ENCODE results near the gene KCNMA1. TPM values are rescaled to one million over a fixed set of nuclear protein-coding genes. Genes with fewer than 3 reads are reported as not detected.

The KCNMA1 gene
- total RNA-seq, 1 donor from 2014 or later, result 94.3 TPM

- TF ChIP-seq POLR2AphosphoS5 (IDR thresholded peaks at IDR 0.05; ENCODE audit: insufficient read depth in 1 of 2, low read depth in 1 of 2), result no peak
- TF ChIP-seq CTCF (IDR thresholded peaks at IDR 0.05), result no peak
- intact Hi-C loops (cut with DNase I), result no loop called here
- H3K9me3 ChIP-seq, result no peaks in the 10 kb centered on the region
- no peaks in the 10 kb centered on the region for H3K36me3 ChIP-seq
- no peaks in the 10 kb centered on the region for H3K27me3 ChIP-seq
- H3K4me3 ChIP-seq, result no peak overlapping the region
- H3K4me1 ChIP-seq, result no peaks in the 10 kb centered on the region
- DNase-seq (ENCODE audit: extremely low spot score in 2 of 2), result no peak
- H3K27ac ChIP-seq, result no peak overlapping the region
Measured at GRCh38 chr10:77670817-77671443, 33.3 kb upstream of the KCNMA1 start.

GRCh38 chr10:77669892-77670291 is 32.3 kb upstream of the KCNMA1 start:
- Histone ChIP-seq H3K9me3 (no peaks in the 10 kb centered on the region), H3K4me3 (no peak overlapping the region), H3K27ac (no peak overlapping the region), H3K27me3 (no peaks in the 10 kb centered on the region), H3K36me3 (no peaks in the 10 kb centered on the region), H3K4me1 (no peaks in the 10 kb centered on the region)
- no peak for DNase-seq (ENCODE audit: extremely low spot score in 2 of 2)
- intact Hi-C loops (cut with DNase I), result no loop called here
- TF ChIP-seq CTCF (IDR thresholded peaks at IDR 0.05), result no peak

GRCh38 chr10:77667426-77668324 is 30.1 kb upstream of the KCNMA1 start:
- H3K27ac ChIP-seq, result no peak overlapping the region
- intact Hi-C loops (cut with DNase I), result no loop called here
- no peak for TF ChIP-seq POLR2AphosphoS5 (IDR thresholded peaks at IDR 0.05; ENCODE audit: insufficient read depth in 1 of 2, low read depth in 1 of 2)
- no peak for TF ChIP-seq POLR2A (IDR thresholded peaks at IDR 0.05)
- TF ChIP-seq CTCF (IDR thresholded peaks at IDR 0.05), result no peak
- no peaks in the 10 kb centered on the region for H3K36me3 ChIP-seq
- no peak for DNase-seq (ENCODE audit: extremely low spot score in 2 of 2)
- H3K9me3 ChIP-seq, result no peaks in the 10 kb centered on the region
- H3K4me1 ChIP-seq, result no peaks in the 10 kb centered on the region
- no peaks in the 10 kb centered on the region for H3K27me3 ChIP-seq
- no peak overlapping the region for H3K4me3 ChIP-seq

- intact Hi-C loops (cut with DNase I), result no loop called here
- DNase-seq (ENCODE audit: extremely low spot score in 2 of 2), result no peak
- H3K9me3 ChIP-seq, result no peaks in the 10 kb centered on the region
- H3K36me3 ChIP-seq, result no peaks in the 10 kb centered on the region
- H3K27me3 ChIP-seq, result no peaks in the 10 kb centered on the region
- no peak for TF ChIP-seq CTCF (IDR thresholded peaks at IDR 0.05)
- no peak for TF ChIP-seq POLR2A (IDR thresholded peaks at IDR 0.05)
- no peak for TF ChIP-seq POLR2AphosphoS5 (IDR thresholded peaks at IDR 0.05; ENCODE audit: insufficient read depth in 1 of 2, low read depth in 1 of 2)
- H3K27ac ChIP-seq, result no peak overlapping the region
- no peaks in the 10 kb centered on the region for H3K4me1 ChIP-seq
- H3K4me3 ChIP-seq, result no peak overlapping the region
Measured at GRCh38 chr10:77666821-77667220, 29.2 kb upstream of the KCNMA1 start.

GRCh38 chr10:77664696-77665095 is 27.1 kb upstream of the KCNMA1 start:
- TF ChIP-seq POLR2AphosphoS5 (IDR thresholded peaks at IDR 0.05; ENCODE audit: insufficient read depth in 1 of 2, low read depth in 1 of 2) (no peak), POLR2A (IDR thresholded peaks at IDR 0.05) (no peak), CTCF (IDR thresholded peaks at IDR 0.05) (no peak)
- intact Hi-C loops (cut with DNase I), result no loop called here
- Histone ChIP-seq H3K9me3 (no peaks in the 10 kb centered on the region), H3K36me3 (no peaks in the 10 kb centered on the region), H3K27ac (no peak overlapping the region), H3K27me3 (no peaks in the 10 kb centered on the region), H3K4me3 (no peak overlapping the region), H3K4me1 (no peaks in the 10 kb centered on the region)
- no peak for DNase-seq (ENCODE audit: extremely low spot score in 2 of 2)

Data from vagina (tissue), 2 donors.